Neural cell (in vitro differentiated cells): Measurements from ENCODE around the gene PDLIM1. TPM values are rescaled to one million over a fixed set of nuclear protein-coding genes. Genes with fewer than 3 reads are reported as not detected.

ENCODE experiments used
- H2AFZ ChIP-seq: fragments of 200-600, 300-800 bp; sonication (generic), shearing (Covaris generic); 2 replicates; pipeline ENCODE4 v1.6.0; 2014; ENCODE audit warnings: low read depth, mild to moderate bottlenecking, antibody characterized with exemption, low read length, moderate library complexity
- H3F3A ChIP-seq: fragments of 200-600 bp; shearing (Covaris generic); 2 replicates; pipeline ENCODE4 v1.6.1; 2016; ENCODE audit warnings: mild to moderate bottlenecking, moderate library complexity, mixed read lengths, antibody characterized with exemption, low read length; ENCODE audit not compliant: insufficient read depth, poor library complexity, severe bottlenecking
- H3K27ac ChIP-seq: fragments of 200-600, 300-800 bp; sonication (generic), shearing (Covaris generic); 2 replicates; pipeline ENCODE4 v1.5.1; 2014; ENCODE audit warnings: mild to moderate bottlenecking, low read length, moderate library complexity
- H3K27me3 ChIP-seq: fragments of 300-800, 200-600 bp; sonication (generic), shearing (Covaris generic); 2 replicates; pipeline ENCODE4 v1.6.0; 2014; ENCODE audit warnings: mild to moderate bottlenecking, low read depth, low read length, moderate library complexity; ENCODE audit not compliant: insufficient read depth
- H3K36me3 ChIP-seq: fragments of 300-800, 200-600 bp; sonication (generic), shearing (Covaris generic); 2 replicates; pipeline ENCODE4 v1.5.1; 2014; ENCODE audit warnings: mild to moderate bottlenecking, antibody characterized with exemption, low read length, moderate library complexity; ENCODE audit not compliant: insufficient read depth
- H3K4me2 ChIP-seq: fragments of 300-800, 200-600 bp; sonication (generic), shearing (Covaris generic); 2 replicates; pipeline ENCODE4 v1.6.0; 2014; ENCODE audit warnings: mild to moderate bottlenecking, low read length
- H3K4me3 ChIP-seq: fragments of 300-800, 200-600 bp; sonication (generic), shearing (Covaris generic); 2 replicates; pipeline ENCODE4 v1.5.1; 2014; ENCODE audit warnings: mild to moderate bottlenecking, low read length, moderate library complexity
- H3K79me2 ChIP-seq: fragments of 200-600 bp; shearing (Covaris generic); replicated peaks from 2 replicates; pipeline ENCODE4 v1.6.0; 2014; ENCODE audit warnings: mild to moderate bottlenecking, low read length, moderate library complexity; ENCODE audit not compliant: insufficient read depth
- H3K9ac ChIP-seq: fragments of 300-800, 200-600 bp; sonication (generic), shearing (Covaris generic); 2 replicates; pipeline ENCODE4 v1.6.1; 2016; ENCODE audit warnings: mild to moderate bottlenecking, low read length, mixed read lengths
- H3K9me2 ChIP-seq: fragments of 200-600 bp; shearing (Covaris generic); 2 replicates; pipeline ENCODE4 v1.6.1; 2016; ENCODE audit warnings: mild to moderate bottlenecking, low read length, mixed read lengths; ENCODE audit not compliant: insufficient read depth
- H3K9me3 ChIP-seq: fragments of 200-600, 300-800 bp; sonication (generic), shearing (Covaris generic); 2 replicates; pipeline ENCODE4 v1.6.1; 2016; ENCODE audit warnings: mild to moderate bottlenecking, mixed run types, low read length, moderate library complexity, mixed read lengths
- H4K20me1 ChIP-seq: fragments of 200-600 bp; shearing (Covaris generic); 2 replicates; pipeline ENCODE4 v1.6.1; 2016; ENCODE audit warnings: mild to moderate bottlenecking, mixed run types; ENCODE audit not compliant: insufficient read depth
- CTCF ChIP-seq: fragments of 450-650 bp; IDR thresholded peaks from 2 replicates; pipeline ENCODE4 v1.5.1; 2014; ENCODE audit warnings: antibody characterized with exemption, mild to moderate bottlenecking, moderate library complexity; ENCODE audit not compliant: poor library complexity, severe bottlenecking
- EP300 ChIP-seq: fragments of 450-650 bp; conservative IDR thresholded peaks from 2 replicates; pipeline ENCODE4 v1.6.1; 2014; ENCODE audit warnings: antibody characterized with exemption, mild to moderate bottlenecking, moderate library complexity; ENCODE audit not compliant: poor library complexity, severe bottlenecking
- EZH2 ChIP-seq: fragments of 200-600, 300-800 bp; shearing (Covaris generic), sonication (generic); IDR thresholded peaks from 2 replicates; pipeline ENCODE4 v1.6.1; 2014; ENCODE audit warnings: antibody characterized with exemption, low read length, borderline replicate concordance, mild to moderate bottlenecking; ENCODE audit not compliant: insufficient read depth, poor library complexity, severe bottlenecking
- MXI1 ChIP-seq: fragments of 450-650 bp; conservative IDR thresholded peaks from 2 replicates; pipeline ENCODE4 v1.6.1; 2014; ENCODE audit warnings: antibody characterized with exemption, mild to moderate bottlenecking; ENCODE audit not compliant: poor library complexity, severe bottlenecking
- POLR2AphosphoS5 ChIP-seq: IDR thresholded peaks from 2 replicates; pipeline ENCODE4 v1.6.1; 2012
- RAD21 ChIP-seq: fragments of 450-650 bp; conservative IDR thresholded peaks from 2 replicates; pipeline ENCODE4 v1.6.1; 2014; ENCODE audit warnings: antibody characterized with exemption, mild to moderate bottlenecking, moderate library complexity
- REST ChIP-seq: IDR thresholded peaks from 2 replicates; pipeline ENCODE4 v1.6.1; 2012; ENCODE audit warnings: borderline replicate concordance
- SMC3 ChIP-seq: fragments of 450-650 bp; conservative IDR thresholded peaks from 2 replicates; pipeline ENCODE4 v1.6.1; 2014; ENCODE audit warnings: antibody characterized with exemption, mild to moderate bottlenecking, moderate library complexity; ENCODE audit not compliant: poor library complexity
- TAF1 ChIP-seq: IDR thresholded peaks from 2 replicates; pipeline ENCODE4 v1.6.1; 2012; ENCODE audit warnings: low read depth
- polyA plus RNA-seq: library from polyadenylated mRNA; depleted of rRNA; stranded (reverse); fragments of >200 nt; gene quantifications from 2 replicates; pipeline ENCODE4 v1.2.3, GENCODE V29; 2014

PDLIM1 gene
- polyA plus RNA-seq, 1 donor from 2014 or later = 1.0 TPM

DNA sequence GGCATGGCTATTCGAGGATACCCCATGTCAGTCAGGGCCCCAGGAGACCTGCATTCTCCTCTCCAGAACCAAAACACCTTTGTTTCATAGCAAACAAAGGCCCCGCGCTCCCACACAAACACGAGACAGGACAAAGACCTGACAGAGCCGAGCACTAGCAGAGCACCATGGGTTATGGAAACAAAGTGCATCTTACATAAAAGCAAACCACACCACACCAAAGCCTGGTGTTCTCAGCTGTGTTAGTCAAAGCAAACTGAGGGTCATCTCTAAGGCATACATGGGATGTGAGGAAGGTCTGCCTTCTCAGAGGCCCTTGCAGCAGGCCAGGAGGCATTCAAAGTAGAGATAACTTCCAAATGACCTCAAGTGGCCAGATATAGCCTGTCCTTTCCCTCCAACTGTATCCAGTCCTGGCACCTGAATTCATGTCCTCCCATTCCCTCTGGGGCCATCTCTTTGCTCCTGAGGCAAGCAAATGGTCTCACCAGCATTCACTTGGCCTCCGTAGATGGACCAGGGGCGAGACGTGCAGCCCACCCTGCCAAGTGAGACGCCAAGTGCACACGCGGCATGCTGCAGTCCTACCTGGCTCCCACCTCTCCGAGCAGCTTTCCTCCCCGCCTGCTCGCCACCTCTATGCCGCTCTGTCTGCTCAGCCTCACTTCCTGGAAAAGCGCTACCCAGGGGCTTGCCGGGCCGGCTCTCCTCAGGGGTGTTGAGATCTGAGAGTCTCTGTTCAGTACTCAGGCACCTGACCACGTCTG lies 45.3 kb upstream of the PDLIM1 start:
- Histone ChIP-seq H3K9me2 (no peaks in the 10 kb centered on the region), H3K4me3 (no peak overlapping the region), H3F3A (no peaks in the 10 kb centered on the region), H3K27me3 (no peaks in the 10 kb centered on the region), H3K4me2 (no peak overlapping the region), H2AFZ (no peak overlapping the region), H3K27ac (no peak overlapping the region), H4K20me1 (no peaks in the 10 kb centered on the region), H3K9me3 (no peaks in the 10 kb centered on the region), H3K9ac (no peak overlapping the region), H3K79me2 (no peaks in the 10 kb centered on the region), H3K36me3 (no peaks in the 10 kb centered on the region)
- TF ChIP-seq RAD21 (no peak), MXI1 (no peak), CTCF (no peak), POLR2AphosphoS5 (no peak), SMC3 (no peak), EZH2 (no peak), EP300 (no peak), TAF1 (no peak), REST (no peak)

GRCh38 chr10:95334805-95335144 lies 44.0 kb upstream of the PDLIM1 start:
- Histone ChIP-seq H3K4me2 (no peak overlapping the region), H3K27ac (no peak overlapping the region), H3K4me3 (no peak overlapping the region)

More at GRCh38 chr10:95334805-95335144, 44.0 kb upstream of the PDLIM1 start:
- Histone ChIP-seq H3K79me2 (no peaks in the 10 kb centered on the region), H3K27me3 (no peaks in the 10 kb centered on the region), H3F3A (no peaks in the 10 kb centered on the region), H2AFZ (no peak overlapping the region), H4K20me1 (no peaks in the 10 kb centered on the region), H3K36me3 (no peaks in the 10 kb centered on the region), H3K9me3 (no peaks in the 10 kb centered on the region), H3K9me2 (no peaks in the 10 kb centered on the region), H3K9ac (no peak overlapping the region)
- TF ChIP-seq CTCF = no peak
- no peak for TF ChIP-seq POLR2AphosphoS5
